Measurements from ENCODE around the gene SALL2.
"Not testable (repeated sequence)": the region's sequence is repeated elsewhere in the genome, so short reads cannot be mapped to it uniquely, and the experiment has no call there.

The SALL2 gene

DNA sequence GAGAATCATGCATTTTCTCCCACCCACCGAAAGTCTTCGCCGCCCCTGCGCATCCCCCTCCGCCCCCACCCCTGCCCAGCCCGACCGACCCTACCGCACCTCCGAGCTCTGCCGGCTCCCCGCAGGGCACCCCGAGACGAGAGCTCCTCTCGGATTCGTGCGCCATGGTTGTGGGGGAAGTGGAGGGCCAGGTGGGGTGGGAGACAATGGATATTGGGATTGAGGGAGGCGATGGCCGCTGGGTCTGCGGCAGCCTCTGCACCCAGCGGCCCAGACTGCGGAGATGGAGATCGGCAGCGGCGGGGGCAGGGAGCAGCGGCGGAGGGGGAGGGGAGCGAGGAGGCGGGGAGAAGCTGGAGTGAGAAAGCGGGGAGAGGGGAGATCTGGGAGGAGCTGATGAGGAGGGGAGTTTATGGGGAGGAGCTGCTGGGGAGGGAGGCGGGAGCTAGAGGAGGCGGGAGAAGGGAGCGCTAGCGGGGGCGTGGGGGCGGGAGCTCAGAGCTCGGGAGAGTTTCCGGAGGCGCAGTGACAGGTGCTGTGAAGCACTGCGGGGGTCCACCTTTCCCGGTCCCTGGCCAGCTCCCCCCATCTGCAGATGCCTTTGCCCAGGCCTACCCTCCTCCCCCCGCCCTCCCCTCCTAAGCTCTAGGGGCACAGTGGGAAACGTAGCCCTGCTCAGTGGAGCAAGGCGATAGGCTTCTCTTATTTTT is at the start of gene SALL2:
TSS of gene SALL2 (minus strand) at position 385 of the 710 bp plus-strand sequence. CDS start at position 166, 219 bp downstream.
- no peak for DNase-seq

DNA sequence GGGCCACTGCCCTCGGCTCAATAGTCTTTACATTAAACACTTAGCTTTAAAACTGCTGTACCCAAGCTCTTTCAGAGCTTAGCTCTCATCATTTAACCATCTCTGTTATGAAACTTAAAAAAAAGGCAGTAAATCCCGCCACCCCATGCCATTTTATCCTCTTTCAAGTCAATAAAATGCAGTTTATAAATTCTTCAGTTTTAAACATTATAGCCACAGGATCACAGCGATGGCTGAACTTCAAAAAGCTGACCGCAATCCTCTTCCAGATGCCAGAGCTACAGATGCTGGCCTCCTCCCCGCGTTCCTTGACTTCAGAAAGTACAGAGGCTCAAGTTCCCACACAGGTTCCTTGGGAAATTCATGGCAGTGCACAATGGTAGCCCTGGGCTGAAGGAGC is 49.5 kb upstream of the SALL2 start:
- no peak for DNase-seq

DNA sequence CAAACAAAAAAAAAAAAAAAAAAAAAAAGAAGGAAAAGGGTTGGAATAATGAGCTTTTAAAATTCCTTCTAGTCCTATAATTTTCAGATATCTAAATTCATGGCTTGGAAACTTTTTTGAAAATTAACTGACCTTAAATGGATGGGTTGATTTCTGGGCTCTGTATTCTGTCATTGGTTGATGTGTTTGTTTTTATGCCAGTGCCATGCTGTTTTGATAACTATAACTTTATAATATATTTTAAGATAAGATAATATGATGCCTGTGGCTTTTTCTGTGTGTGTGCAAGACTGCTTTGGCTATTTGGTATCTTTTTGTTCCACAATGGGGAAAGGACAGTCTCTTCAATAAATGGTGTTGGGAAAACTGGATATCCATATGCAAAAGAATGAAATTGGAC is 46.5 kb upstream of the SALL2 start:
- no peak for DNase-seq

DNA sequence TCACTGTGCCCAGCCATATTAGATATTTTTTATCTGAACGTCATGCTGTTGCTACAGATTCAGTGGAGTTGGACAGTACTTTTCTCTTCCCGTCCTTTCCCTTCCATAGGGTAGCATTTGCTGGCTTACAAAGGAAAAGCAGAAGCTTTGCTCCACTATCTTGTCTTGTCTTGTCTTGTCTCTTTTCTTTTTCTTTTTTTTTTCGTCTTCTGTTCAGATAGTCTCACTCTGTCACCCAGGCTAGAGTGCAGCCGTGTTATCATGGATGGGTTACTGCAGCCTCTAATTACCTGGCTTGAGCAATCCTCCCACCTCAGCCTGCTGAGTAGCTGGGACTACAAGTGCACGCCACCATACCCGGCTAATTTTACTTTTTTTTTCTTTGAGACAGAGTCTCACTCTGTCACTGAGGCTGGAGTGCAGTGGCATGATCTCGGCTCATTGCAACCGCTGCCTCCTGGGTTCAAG is 32.6 kb upstream of the SALL2 start:
- DNase-seq = no peak

DNA sequence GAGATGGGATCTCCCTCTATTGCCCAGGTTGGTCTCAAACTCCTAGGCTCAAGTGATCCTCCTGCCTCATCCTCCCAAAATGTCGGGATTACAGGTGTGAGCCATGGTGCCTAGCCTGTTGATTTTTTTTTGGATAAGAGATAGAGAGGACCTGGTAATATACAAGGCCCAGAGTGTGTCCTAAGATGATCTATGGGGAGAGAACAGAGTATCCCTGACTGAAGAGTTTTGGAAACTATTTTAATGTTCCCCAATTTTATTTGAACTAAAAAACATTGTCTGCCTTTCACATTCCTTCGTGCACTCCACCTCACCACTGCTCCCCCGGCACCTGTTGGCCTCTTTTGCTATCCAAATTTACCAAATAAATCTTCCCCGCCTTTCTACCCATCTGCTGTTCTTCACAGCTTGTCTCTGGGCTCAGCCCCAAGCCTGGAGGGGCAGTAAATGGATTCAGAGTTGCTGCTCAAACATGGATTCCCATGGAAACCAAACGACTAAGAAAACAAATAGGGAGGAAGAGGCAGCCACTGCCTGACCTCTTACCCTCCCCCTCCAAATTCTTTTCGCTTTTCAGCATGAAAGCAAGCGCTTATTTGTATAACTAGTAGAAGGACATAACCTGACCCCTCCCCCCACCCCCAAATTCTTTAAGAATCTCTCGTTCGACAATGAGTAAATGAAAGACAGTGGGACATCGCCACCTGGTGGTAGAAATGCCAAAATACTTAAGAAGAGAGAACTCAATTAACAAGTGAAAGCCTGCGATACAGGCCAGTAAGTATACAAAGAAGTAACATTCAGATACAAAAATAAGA is 31.1 kb upstream of the SALL2 start:
- peak; percentile 84 for DNase-seq

DNA sequence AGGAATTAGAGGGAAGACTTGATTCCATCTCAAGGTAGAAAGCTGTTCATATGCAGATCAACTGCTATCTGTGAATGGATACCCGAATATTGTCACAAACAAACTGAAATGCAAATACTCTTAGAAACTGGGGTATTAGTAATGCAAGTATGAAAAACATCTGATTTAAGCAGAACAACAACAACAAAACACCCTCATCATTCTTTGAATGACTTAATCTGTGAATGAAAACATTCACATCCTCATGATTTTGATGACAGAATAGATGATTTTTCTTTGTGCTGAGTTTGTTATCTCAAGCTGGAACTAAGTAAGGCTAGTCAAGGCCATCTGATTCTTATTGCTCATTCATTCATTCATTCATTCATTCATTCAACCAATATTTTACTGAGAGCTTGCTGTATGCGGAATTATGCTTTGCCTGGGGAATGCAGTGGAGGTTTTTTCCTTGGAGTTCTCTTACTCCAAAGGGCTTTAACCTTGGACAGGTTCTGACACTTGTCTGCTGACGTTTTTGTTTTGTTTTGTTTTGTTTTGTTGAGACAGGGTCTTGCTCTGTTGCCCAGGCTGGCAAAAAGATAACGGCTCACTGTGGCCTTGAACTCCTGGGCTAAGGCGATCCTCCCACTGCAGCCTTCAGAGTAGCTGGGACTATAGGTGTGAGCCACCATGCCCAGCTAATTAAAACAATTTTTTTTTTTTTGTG is 30.4 kb upstream of the SALL2 start:
- no peak for DNase-seq

DNA sequence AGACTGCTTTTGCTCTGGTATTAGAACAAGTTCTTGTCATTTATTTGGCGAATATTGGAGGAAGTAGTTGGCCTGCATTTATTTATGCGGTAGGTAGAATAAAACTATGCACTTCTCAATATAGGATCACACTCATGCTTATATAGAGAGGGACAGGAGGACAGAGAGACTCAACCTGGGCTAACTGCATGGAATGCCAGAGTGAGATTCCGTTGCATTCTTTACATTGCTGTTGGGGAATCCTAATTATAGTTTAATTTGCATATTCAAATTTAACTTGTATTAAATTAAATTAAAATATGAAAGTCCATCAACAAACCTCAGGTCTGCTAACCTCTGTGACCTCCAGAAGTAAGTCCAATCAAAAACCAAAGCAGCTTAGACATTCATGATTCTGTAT is 27.1 kb upstream of the SALL2 start:
- DNase-seq = no peak

DNA sequence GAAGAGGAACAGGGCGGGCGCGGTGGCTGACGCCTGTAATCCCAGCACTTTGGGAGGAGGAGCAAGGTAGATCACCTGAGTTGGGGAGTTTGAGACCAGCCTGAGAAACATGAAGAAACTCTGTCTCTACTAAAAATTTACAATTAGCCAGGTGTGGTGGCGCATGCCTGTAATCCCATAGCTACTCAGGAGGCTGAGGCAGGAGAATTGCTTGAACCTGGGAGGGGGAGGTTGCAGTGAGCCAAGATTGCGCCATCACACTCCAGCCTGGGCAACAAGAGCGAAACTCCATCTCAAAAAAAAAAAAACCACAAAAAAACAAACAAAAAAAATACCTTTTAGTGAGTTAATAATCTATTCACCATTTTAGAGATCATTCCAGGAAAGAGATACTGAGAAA is 18.4 kb upstream of the SALL2 start:
- not testable (repeated sequence) for DNase-seq

DNA sequence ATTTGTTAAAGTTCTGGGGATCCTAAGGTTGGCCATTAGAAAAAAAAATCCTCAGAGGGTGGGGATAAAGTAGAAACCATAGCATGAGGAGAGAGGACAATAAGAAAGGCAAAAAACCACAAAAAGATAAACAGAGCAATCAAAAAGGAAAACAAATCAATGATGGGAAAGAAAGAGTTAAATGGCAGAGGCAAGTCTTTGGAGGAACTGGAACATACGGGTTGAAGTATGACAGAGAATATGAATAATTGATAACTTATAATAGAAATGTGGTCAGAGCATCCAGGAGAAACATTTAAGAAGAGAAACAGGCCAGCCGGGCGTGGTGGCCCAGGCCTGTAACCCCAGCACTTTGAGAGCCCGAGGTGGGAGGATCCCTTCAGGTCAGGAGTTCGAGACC is 17.8 kb upstream of the SALL2 start:
- DNase-seq = no peak

DNA sequence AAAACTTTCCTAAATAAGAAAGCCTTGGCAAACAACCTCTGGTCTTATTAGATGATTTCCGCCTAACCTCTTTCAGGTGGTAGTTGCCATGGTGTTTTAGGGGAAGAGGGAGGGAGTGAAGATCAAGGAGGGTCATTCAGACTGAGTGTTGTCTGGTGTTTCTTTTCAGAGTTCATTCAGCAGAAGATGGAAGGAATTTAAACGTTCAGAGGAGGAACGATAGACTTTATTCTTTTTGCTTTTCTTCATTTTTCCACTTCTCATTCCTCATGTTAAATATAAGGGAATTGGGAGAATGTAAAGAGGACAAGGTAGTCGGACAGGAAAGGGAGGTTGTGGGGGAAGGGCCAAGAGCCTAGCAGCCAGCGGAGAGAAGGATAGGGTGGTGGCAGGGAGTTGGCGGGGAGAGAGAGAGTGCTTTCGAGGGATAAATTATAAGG is 17.4 kb upstream of the SALL2 start:
- no peak for DNase-seq

DNA sequence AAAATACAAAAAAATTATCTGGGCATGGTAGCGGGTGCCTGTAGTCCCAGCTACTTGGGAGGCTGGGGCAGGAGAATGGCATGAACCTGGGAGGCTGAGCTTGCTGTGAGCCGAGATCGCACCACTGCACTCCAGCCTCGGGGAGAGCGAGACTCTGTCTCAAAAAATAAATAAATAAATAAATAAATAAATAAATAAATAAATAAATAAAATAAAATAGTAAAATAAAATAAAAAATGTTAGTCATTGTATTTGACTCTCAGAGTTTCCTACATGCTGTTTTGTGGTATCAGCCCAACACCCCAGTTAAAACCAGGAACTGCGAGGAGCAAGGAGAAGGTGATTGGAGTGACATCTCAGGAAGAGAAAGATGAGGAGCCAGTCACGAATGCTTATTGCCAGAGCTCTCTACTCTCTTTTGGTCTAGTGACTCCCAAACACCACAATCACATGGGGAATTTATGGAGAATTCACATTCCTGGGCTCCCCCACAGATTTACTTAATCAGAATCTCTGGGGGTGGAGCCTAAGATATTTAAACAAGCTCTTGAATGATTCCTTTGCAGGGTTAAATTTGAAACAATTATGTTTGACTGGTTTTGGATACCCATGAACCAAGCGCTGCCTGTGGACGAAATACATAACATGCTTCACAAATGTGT is 15.4 kb upstream of the SALL2 start:
- no peak for DNase-seq

DNA sequence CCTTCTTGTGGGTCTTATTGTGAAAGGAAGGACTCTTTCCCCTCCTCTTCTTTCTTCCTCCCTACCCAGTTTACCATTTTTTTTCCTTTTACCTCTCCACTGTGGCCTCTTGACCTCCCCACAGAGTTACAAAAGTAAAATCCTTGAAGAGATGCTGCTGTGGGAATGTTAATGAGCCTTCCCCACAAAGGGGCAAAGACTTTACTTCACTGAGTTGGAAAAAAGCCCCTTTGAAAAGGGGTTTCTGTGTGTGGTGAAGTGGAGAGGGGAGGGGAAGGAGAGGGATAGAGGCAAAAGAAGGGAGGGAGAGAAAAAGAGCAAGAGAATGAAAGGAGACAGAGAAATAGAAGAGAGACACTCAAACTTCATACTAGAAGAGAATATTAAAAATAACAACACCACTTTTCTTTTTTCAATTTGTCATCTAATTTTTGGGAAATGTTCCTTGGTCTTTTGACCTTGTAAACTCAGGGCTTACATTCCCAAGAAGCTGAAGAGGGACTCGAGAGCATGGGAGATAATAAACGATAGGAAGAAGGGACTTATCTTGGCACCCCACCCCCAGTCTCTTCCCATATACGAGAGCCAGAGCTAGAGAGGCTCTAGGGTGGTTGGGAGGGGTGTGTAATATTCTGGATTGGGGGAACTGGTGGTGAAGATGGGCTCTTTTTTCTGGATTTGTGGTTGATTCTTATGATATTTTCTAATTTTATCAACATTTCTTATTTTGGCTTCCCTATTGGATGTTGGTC is 13.2 kb upstream of the SALL2 start:
- no peak for DNase-seq

DNA sequence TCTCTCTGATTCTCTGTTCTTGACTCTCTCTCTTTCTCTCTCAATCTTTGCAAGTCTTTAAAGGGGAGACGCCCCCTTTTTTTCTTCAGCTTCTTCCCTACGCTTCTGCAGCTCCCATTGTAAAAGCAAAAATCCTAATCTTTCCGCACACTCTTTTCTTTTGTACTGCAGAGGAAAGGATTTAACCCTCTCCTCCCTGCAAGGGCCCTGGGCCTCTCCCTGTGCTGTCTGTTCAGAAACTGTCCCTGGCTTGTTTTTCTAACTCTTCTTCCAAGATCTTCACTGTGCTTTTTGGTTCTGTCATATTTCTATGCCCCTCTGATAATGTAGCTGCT is 10.9 kb upstream of the SALL2 start:
- no peak for DNase-seq

DNA sequence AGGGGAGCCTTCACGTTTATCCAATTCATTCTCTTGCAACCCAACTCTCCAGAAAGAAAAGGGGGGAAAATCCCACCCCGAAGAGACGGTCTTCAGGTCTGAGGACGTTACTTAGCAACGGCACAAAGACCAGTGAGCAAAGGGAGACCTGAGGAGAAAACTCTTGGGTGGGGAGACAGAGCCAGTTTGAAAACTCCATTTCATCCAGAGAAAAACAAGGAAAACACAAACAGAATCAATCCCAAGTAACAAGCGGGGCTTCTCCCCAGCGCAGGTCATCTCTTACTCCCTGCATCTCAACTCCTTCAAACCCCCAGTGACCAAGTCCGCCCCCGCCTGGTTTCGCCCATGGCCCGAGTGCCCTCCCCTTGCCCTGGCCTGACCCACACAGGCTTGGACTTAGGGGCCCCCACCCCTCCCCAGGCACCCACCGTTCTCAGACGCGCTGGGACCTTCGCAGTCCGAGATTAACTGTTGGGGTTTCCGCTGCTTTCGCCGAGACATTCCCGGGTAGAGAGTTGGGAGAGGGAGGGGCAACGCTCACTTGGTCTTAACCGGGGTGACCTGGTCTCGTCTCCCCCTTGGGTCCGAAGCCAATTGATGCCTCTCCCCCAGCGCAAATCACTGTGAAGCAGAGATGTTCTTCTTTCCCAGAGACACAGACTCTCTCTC is 10.4 kb upstream of the SALL2 start:
- no peak for DNase-seq

DNA sequence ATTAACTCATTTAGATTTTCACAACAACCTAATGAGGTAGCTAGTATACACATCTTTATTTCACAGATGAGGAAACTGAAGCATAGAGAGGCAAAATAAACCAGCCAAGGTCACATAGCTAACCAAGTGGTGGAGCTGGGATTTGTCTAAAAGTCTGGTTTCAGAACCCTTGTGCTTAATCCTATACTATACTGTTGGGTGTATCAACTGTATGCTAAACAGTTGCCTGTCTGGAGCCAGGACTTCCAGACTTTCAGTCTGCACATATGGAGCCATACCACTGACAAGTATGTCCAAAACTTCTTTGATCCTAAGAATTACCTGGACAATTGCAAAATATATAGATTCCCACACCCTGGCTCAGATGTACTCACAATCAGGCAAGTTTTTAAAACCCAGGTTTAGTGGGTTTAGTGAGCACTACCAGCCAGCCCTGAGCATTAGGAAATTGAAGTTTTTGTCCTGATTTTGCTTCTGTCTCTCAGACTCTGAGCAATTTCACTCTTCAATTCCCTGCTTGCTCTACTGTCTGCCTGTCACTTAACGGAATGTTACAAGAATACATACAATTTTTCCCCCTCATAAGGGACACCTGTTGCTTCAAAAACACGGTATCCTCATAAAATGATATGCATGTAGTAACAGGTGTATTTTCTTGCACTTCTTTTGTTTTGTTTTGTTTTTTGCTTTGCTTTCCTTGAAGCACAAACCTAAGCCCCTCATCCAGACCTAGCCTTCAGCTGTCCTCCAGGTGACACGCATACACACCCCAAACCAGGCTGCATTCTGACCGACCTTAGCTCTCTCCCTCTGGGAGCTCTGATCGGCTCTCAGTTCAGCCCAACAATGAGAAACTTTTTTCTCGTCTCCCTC is 9.6 kb upstream of the SALL2 start:
- DNase-seq = no peak

DNA sequence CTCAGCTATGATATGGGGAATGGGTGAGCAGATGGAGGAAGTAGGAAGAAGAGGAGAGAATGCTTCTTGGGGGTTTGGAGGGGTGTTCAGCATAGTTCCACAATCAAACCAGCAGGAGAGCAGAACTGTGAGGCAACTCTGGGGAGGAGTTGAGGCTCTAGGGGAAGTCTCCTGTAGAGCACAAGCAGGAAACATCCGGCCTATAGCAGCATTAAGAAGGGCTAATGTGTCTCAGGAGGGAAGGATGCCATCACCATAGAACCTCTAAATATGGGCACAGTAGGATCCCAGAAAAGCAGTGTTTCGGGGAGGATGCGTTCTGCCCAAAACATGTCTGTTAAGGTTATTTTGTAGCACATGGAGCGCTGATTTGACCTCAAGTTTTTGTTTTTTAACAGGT is 8.4 kb upstream of the SALL2 start:
- DNase-seq = no peak

DNA sequence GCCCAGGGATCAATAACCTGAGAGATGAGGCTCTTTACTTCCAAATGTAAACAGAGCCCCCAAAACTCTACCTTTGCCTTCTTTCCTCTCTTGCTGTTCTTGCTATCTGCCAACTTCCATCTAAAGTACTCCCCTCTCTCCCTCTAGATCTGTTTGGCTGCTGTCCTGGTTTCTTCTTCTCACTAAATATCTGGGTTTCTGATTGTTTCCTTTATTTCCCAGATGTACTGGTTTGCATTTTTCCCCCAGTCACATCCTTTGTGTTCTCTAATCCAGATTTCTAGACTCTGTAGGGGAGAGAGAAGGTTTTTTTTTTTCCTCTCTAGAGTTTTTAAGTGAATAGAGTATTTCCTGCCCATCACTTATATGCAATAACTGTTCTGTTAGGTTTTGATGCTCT is 7.1 kb upstream of the SALL2 start:
- no peak for DNase-seq

DNA sequence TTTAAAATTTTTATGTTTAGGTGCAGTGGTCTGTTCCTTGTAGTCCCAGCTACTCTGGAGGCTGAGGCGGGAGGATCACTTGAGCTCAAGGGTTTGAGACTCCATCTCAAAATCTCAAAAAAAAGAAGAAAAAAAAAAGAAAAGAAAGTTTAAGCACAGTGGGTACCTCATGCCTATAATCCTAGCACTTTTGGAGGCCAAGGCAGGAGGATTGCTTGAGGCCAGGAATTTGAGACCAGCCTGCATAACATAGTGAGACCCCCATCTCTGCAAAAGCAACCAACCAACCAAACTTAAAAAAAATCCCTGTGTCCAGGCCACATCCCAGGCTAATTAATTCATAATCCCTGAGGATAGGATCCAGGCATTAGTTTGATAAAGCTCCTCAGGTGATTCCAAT is 3.4 kb upstream of the SALL2 start:
- DNase-seq = no peak

DNA sequence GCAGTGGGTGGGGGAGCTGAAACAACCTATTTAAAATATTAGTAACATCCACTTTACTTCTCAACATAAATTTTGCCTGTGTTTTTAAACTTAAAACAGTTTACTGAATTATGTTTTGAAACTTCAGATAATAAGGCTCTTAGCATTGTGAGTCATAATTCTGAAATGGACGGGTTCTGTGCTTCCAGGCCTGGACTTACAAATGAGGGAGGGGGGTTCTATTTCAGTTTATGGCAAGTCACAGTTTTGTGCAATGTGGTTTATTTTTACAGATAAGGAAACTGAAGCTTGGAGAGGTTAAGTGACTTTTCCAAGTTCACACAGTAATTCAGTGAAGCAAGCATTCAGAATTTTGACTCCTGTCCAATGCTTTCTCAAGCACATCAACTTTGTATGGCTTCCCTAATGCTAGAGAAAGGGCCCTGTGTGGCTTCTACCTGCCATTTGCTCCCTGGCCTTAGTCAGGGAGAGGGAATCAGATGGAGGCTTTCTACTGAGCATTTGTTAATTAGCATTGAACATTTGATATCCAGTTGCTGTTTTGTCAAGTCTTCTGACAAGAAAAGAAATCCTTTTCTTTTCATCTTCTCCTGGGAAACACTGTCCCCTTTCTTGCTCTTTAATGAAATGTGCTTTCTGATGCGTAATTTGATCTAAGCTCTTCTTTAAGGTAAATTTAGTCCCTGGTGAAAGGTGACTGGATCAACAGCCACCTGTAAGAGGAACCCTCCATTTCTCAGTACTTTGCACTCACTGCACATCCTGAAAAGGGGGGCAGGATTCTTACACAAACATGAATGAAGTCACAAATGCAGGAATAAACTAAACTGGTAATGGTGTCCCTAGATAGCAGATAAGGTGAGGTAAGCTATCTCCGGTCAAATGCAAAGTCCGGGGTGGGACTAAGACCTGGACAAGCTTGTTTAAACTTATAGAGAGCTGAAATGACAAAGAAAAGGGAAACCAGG is 2.5 kb upstream of the SALL2 start:
- no peak for DNase-seq

DNA sequence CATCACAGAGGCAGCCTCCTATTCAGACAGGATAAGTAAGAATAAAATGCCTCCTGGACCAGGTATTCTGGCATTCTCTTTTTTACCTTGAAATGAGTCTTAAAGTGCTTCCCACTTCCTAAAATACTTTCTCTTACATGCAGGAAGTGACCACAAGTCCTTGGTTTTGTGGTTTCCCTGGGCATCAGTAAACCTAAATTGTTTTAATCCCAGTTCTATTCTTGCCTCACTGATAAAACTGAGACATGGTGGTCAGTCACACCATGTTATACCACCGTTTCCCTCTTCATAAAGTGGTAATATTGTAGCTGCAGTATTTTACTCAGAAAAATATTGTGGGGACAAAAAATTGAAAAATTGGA is 1.2 kb upstream of the SALL2 start:
- DNase-seq = no peak

All from RPMI8226 (cell line).